NCI-H82 treated with DMSO at 0.1 percent for 48 hours (cell line): ENCODE data around the gene LAMC3.

Source experiments
- DNase-seq: peaks from one replicate; lab custom pipeline; 2025; ENCODE audit not compliant: unreplicated experiment; lab: John Stamatoyannopoulos, UW

The LAMC3 gene

GRCh38 chr9:131072107-131072870 is 63.3 kb downstream of the LAMC3 start:
- DNase-seq: no peak

DNA sequence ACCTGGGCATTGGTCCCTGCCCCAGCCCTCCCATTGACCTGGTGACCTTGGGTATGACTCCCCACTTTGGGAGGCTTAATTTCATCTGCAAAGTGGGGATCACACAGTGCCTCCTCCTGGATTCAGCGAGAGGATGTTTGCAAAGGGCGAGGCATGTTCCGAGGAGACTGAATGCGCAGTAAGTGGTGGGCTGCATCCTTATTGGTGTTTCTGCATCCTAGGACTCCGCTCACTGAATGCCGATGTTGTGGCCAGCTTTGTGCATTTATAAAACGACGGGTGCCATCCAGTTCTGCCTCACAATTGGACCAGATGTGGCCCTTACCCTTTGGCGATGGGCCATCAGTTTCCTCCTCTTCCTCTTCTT is 63.9 kb downstream of the LAMC3 start:
- no peak for DNase-seq

GRCh38 chr9:131076347-131077195 is 67.6 kb downstream of the LAMC3 start:
- no peak for DNase-seq

- DNase-seq: no peak
Measured at GRCh38 chr9:131078427-131079366, 69.7 kb downstream of the LAMC3 start.

DNA sequence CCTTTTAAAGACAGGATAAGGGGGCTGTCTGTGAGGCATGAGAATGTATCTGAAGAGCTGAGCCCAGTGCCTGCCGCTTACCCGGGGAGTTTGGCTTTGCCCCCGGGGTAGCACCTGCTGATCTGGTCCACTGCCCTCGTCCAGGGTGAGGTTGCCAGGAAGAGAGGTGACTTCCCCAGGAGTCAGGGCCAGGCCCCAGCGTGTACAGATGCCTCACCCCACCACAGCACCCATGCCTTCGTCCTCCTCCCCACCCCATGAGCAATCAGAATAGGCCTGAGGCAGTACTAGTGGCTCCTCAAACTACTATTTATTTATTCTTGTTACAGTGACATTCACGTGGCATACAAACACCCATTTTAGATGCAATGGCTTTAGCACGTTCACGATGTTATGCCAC is 71.6 kb downstream of the LAMC3 start:
- DNase-seq: no peak

GRCh38 chr9:131081868-131082267 is 72.9 kb downstream of the LAMC3 start:
- DNase-seq: no peak

DNA sequence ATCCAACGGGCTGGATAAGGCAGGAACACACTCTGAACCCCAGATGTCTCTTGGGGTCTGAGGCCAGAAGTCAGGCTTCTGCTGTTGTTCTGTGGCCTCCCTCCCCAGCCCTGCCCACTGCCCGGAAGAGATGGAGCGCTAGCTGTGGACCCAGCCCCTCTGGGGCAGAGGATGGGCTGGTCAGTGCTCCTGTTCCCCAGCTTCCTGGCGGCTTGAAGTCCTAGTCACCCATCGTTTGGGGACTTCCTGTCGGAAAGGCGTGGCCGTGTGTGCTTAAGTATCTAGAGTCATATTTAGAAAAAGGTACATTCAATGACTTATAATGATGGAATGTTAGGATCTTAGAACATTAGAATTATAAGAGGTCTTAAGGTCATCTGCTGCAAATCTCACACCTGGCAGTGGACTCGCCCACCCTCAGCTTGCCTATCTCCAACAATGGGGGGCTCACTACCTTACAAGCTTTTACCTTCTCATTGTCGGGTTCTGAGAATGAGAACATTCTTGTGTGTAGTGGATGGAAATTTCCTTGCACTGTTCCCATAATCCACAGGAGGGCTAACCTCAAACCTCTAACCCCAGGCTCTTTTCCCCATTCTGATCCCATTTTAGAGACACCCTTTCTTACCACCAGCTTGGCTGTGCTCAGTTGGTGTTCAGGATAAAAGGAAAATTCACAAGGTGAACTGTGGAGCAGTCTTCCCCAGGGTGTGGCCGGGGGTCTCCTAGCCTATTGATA is 74.0 kb downstream of the LAMC3 start:
- DNase-seq: no peak

DNA sequence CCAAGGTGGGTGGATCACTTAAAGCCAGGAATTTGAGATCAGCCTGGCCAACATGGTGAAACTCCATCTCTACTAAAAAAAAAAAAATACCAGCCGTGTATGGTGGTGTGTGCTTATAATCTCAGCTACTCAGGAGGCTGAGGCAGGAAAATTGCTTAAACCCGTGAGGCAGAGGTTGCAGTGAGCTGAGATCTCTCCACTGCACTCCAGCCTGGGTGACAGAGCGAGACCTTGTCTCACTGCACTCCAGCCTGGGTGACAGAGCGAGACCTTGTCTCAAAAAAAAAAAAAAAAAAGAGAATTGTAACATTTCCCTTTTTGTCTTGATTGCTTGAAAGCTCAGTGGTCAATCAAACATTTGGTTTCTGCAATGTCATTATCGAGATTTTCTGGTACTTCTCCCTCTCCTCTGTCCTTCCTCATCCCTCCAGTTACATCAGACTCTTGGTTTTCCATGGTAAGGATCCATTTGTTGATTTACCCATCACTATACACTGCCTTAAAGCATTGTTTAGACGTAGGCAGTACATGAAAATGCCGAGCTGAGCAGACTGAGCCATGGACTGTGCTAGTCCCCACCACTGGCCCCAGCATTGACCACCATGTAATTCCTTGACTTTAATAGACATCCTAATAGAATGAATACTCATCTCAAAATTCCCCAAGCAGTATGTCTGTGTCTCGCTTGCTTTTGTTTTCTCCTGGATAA is 75.8 kb downstream of the LAMC3 start:
- DNase-seq: no peak

DNA sequence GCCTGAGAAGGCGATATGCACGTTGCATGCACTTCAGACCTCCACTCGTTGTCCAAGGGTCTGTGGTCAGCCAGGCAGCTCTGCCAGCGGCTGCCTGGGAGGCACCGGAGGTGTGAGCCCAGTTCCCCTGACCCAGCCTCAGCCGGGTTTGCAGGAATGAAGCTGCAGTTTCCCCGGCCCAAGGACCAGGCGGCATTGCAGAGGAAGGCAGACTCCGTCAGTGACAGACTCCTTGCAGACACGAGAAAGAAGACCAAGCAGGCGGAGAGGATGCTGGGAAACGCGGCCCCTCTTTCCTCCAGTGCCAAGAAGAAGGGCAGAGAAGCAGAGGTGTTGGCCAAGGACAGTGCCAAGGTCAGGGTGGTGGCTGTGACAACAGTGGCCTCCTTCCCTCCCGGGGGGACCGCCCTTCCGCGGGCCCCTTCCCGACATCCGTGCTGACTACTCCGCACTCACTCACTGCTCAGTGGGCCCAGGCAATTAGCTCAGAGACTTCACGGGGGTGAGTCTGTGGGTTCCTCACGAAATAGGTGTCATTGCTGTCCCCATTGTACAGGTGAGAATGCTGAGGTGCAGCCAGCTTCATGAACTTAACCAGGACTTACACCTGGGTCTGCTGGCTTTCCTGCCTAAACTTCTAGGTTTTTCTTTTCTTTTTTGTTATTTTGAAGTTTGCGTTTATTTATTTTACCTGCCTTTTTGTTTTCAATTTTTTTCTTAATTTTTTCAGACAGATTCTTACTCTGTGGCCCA is 76.6 kb downstream of the LAMC3 start:
- no peak for DNase-seq

DNA sequence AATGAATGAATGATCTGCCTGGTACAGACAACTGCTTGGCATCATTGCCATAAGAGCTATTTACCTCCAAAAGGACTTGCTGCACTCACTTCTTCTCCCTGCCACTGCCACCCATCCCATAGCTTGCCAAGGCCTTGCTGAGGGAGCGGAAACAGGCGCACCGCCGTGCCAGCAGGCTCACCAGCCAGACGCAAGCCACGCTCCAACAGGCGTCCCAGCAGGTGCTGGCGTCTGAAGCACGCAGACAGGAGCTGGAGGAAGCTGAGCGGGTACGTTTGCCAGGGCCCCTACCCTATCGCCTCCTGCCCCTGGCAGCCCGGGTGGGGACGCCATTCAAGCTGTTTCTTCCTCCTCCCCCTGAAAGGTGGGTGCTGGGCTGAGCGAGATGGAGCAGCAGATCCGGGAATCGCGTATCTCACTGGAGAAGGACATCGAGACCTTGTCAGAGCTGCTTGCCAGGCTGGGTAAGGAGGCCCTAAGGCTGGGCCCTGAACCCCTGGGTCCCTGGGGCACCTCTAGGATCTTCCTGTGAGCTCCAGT is 78.5 kb downstream of the LAMC3 start:
- DNase-seq: no peak

DNA sequence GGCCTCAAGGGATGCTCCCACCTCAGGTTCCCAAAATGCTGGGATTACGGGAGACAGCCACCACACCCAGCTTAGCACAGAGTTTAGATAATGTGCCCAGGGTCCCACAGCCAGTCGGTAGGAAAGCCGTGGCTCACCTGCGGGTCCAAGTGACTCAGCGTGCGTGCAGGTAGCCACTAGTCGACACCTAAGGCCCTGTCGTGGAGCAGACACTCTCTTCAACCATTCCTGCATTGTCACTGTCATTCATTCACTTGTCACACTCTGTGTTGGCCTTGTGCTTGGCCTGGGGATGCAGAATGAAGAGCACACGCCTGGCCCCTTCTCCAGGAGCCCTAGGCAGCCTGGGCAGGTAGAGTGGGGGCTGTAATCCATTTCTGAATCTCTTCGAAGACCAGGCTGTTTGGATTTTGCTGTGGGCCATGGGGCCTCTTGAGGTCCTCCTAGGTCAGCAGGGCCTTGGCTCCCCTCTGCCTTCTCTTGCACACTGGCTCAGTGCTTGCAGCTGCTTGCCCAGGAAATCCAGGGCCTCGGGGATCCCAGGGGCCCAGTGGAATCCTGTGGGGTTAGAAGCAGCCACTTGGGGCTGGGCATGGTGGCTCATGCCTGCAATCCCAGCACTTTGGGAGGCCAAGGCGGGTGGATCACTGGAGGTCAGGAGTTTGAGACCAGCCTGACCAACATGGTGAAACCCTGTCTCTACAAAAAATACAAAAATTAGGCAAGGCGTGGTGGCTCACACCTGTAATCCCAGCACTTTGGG is 81.2 kb downstream of the LAMC3 start:
- no peak for DNase-seq

DNA sequence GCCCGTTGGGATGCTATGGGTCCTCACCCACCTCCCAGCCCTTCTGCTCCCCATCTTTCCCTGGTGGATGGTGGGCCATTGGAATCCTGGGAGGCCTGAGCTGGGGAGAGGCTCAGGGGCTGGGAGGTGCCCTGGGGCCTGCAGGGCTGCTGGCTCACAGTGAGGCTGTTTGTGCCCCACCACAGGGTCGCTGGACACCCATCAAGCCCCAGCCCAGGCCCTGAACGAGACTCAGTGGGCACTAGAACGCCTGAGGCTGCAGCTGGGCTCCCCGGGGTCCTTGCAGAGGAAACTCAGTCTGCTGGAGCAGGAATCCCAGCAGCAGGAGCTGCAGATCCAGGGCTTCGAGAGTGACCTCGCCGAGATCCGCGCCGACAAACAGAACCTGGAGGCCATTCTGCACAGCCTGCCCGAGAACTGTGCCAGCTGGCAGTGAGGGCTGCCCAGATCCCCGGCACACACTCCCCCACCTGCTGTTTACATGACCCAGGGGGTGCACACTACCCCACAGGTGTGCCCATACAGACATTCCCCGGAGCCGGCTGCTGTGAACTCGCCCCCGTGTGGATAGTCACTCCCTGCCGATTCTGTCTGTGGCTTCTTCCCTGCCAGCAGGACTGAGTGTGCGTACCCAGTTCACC is 82.5 kb downstream of the LAMC3 start:
- no peak for DNase-seq

DNA sequence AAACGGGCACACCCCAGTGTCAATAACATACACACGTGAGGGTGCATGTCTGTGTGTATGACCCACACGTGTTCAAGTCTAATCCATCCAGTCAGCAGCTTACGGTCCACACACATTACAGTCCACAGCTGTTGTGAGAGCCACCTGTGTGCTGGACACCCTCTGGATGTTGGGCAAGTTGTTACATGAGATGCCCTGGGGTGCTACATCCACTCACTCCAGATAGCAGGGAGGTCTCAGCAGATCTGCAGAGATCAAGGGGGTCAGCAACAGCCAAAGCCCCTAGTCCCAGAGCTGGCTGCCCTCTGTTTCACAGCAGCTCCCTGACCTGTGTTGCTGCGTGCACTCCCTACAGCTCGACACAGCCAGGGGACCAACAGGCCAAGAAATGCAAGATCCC is 83.1 kb downstream of the LAMC3 start:
- DNase-seq: no peak

DNA sequence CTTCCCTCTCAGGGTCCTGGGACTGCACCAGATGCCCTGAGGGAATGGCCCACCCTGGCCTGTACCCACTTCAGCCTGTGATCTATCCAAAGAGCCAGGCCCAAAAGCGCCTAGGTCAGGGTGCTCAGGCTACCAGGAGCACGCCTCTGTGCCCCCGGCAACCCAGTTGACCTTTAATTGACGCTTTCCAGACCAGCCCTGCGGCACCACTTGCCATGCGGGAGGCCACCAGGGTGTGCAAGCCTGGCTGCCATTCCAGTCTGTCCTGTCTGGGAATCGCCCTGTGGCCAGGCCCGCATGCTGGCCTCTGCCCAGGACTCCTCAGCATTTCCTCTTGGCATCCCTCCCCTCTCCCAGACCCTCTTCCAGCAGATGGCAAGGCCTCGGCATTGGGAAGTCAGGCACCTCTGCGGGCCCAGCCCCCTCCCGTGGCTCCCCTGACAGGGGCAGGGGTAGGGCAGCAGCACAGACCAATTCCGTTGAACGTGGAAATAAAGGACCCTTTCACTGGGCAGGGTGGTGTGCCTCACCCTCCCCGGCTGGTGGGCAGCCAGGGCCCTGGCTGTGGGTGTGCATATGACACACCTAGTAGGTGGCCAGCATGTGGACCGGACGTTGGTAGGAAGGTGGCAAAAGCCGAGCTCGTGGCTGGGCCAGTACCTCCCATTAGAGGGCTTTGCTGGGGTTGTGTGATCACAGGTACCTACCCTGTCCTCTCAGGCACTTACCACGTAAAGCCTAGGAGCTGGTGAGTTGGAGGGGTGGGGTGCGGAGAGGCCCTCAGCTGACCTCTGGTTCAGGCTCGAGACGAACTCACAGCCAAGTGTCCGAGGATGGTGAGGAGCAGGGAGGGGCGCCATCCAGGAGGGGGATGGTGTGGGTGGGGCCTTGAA is 83.8 kb downstream of the LAMC3 start:
- no peak for DNase-seq

DNA sequence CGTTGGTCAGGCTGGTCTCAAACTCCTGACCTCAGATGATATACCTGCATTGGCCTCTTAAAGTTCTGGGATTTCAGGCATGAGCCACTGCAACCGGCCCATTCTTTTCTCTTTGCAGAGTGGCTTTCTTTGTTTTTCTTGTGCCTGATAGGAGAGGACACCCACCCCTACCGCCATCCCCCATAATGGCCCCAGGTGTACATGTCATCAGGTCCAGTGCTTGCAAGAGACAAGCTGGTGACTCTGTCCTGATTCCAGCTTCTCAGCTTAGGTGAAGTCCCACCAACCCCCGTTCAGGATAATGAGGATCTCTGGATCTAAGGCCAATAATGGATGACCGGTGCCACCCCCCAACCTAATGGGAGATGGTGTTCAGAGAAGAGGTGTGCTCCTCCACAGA is 85.0 kb downstream of the LAMC3 start:
- no peak for DNase-seq

GRCh38 chr9:131094622-131095021 is 85.6 kb downstream of the LAMC3 start:
- DNase-seq: no peak
